Thoracic aorta (tissue), 2 donors: ENCODE measurements around the gene DNAH17. TPM values are rescaled to one million over a fixed set of nuclear protein-coding genes. Genes with fewer than 3 reads are reported as not detected.

Source experiments
- ATAC-seq: fragments of 150-250 bp; one replicate; pipeline ENCODE4 v1.8.0; 2017; ENCODE audit warnings: low read depth; ENCODE audit not compliant: insufficient number of reproducible peaks, low FRiP score
- DNase-seq: peaks from one replicate; pipeline ENCODE4 v3.0.0-alpha.2; 2020; ENCODE audit warnings: low spot score
- H3K27ac ChIP-seq, 2 donors: fragments of 200-600 bp; sonication (generic); 1 replicate in 1 of 2; 2 replicates in 1 of 2; pipeline ENCODE4 v1.5.1; 2016; ENCODE audit warnings: mild to moderate bottlenecking in 2 of 2, moderate library complexity in 2 of 2
- H3K27me3 ChIP-seq: fragments of 200-600 bp; sonication (generic); replicated peaks from 2 replicates; pipeline ENCODE4 v1.6.0; 2016; ENCODE audit warnings: mild to moderate bottlenecking; ENCODE audit not compliant: insufficient read depth
- H3K36me3 ChIP-seq: fragments of 200-600 bp; sonication (generic); one replicate; pipeline ENCODE4 v1.5.1; 2016
- H3K4me1 ChIP-seq, 2 donors: fragments of 200-600 bp; sonication (generic); 1 replicate in 1 of 2; 2 replicates in 1 of 2; pipeline versions ENCODE4 v1.5.1 to v1.6.0; 2016; ENCODE audit warnings: low read depth in 2 of 2, mild to moderate bottlenecking in 1 of 2; ENCODE audit not compliant: control insufficient read depth in 1 of 2
- H3K4me3 ChIP-seq: fragments of 200-600 bp; sonication (generic); 2 replicates; pipeline ENCODE4 v1.5.1; 2016; ENCODE audit warnings: mild to moderate bottlenecking
- H3K9me3 ChIP-seq: fragments of 200-600 bp; sonication (generic); 2 replicates; pipeline ENCODE4 v1.5.1; 2016
- total RNA-seq, 2 donors: library from RNA; depleted of rRNA; stranded (reverse); fragments of >200 nt; gene quantifications; one replicate each; pipeline versions ENCODE4 v1.1.0 to v1.2.3, GENCODE V29; 2016
- TF ChIP-seq, protein P1 (sequence below): fragments of 200-600 bp; sonication (generic); IDR thresholded peaks from one replicate; pipeline ENCODE4 v1.5.1; 2019; ENCODE audit warnings: antibody characterized with exemption

The DNAH17 gene
- total RNA-seq, 2 donors from 2014 or later, result 0.14 TPM

DNA sequence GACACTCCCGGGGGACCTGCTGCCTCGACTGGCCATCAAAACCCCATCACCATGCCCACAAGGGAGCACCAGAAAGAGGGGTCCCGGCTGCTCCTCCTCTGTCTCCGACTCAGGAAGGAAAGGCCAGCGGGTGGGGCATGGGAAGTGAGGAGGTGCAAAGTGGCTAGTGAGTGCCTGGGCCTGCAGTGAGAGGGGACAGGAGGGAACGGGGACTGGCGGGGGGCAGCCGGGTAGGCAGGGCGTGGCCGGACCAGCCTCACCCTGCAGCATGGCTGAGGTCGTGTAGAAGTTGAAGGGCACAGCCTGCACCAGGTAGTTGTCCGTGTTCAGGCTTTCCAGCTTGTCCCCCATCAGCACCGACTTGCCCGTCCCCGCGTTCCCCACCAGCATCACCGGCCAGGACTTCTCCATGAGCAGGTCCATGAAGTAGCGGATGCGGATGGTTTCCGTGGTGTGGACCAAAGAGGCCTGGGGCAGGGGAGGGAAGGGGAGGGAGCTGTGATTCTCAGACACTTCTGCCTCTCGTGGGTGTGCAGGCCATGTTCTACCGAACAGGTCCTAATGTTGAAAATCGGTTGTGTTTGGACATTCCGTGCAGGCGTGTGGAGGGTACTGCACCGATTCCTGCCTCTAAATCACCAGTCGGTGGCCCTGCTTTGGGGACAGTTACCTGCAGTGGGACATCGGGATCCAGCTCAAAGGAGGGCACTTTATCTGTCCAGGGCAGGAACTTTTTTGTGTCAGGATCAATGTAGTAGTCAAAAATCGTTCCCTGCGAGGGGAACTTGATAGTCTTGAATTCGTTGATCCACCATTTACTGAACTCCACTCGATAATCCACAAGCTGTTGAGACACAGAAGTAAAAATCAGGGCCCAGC, 91.7 kb downstream of the DNAH17 start:
- no peak for DNase-seq
- Histone ChIP-seq H3K4me3 (no peak overlapping the region), H3K36me3 (no peaks in the 10 kb centered on the region), H3K27ac (no peak overlapping the region), H3K4me1 (no peaks in the 10 kb centered on the region), H3K27me3 (no peaks in the 10 kb centered on the region), H3K9me3 (no peaks in the 10 kb centered on the region)
- ATAC-seq, result no peak
- TF ChIP-seq, protein P1, sequence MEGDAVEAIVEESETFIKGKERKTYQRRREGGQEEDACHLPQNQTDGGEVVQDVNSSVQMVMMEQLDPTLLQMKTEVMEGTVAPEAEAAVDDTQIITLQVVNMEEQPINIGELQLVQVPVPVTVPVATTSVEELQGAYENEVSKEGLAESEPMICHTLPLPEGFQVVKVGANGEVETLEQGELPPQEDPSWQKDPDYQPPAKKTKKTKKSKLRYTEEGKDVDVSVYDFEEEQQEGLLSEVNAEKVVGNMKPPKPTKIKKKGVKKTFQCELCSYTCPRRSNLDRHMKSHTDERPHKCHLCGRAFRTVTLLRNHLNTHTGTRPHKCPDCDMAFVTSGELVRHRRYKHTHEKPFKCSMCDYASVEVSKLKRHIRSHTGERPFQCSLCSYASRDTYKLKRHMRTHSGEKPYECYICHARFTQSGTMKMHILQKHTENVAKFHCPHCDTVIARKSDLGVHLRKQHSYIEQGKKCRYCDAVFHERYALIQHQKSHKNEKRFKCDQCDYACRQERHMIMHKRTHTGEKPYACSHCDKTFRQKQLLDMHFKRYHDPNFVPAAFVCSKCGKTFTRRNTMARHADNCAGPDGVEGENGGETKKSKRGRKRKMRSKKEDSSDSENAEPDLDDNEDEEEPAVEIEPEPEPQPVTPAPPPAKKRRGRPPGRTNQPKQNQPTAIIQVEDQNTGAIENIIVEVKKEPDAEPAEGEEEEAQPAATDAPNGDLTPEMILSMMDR, result no peak

DNA sequence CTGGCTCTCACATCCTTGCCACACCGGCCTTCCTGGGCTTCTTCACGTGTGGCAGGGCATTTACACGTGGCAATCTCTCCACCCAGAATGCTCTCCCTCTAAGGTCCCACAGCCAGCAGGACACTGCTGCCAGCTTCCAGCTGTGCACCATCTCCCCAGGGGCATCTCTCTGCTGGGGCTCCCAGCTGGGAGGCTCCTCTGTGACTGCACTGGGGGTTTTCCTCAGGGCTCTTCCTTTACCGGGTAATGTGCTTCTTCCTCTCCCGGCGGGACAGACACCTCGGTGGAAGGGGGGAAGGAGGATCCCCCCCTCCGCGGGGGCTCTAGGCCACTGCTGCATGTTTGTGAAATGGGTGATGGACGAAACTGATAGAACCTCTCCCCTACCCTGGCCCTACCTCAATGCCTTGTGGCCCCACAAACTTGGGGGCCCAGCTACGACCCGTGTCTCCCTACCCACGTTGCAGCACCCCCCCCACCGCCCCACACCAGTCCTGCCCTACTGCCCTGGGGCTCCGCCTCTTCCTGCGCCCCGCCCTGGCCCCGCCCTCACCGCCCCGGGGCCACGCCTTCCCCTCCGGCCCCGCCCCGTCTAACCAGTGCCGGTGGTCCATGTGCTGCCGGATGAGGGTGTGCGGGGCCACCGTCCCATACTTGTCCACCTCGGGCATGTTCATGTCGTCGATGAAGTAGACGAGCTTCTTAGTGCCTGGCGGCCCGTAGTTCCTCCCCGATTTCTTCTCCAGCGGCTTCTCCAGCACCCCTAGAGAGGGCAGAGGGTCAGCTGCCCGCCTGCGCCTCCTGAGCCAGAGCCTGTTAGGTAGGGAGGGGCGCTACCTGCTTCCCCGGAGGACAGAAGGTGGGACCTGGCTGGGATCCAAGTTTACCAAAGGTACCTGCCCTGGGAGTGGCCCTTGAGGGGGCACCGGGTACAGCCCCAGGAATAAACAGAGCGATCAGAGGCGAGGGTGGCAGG, 92.6 kb downstream of the DNAH17 start:
- no peaks in the 10 kb centered on the region for H3K9me3 ChIP-seq
- no peak overlapping the region for H3K27ac ChIP-seq
- H3K27me3 ChIP-seq, result no peaks in the 10 kb centered on the region
- no peaks in the 10 kb centered on the region for H3K4me1 ChIP-seq
- H3K36me3 ChIP-seq, result no peaks in the 10 kb centered on the region
- peak overlapping the region; percentile 26 for H3K4me3 ChIP-seq
- TF ChIP-seq, protein P1, result no peak
- no peak for DNase-seq
- no peak for ATAC-seq

DNA sequence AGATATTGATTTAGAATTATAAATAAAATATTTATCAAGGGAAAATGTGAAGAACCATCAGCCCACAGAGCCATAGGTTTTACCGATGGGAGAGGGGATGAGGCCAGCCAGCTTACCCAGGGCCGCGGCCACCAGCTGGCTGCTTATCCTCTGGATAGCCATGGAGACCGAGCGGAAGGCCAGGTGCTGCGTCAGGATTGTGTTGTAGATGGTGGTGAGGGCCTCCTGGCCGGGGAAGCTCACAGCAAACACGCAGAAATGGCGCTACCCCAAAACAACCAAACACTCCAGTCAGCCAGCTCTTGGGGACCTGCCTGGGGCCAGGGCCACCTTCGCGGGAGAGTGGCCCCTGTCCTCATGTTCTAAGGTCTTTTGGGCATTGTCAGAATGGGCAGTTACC, 97.8 kb downstream of the DNAH17 start:
- H3K4me1 ChIP-seq, result no peaks in the 10 kb centered on the region
- H3K9me3 ChIP-seq, result no peaks in the 10 kb centered on the region
- H3K36me3 ChIP-seq, result no peaks in the 10 kb centered on the region
- ATAC-seq (no peak), DNase-seq (no peak)
- H3K4me3 ChIP-seq, result no peak overlapping the region
- TF ChIP-seq, protein P1, result no peak
- no peaks in the 10 kb centered on the region for H3K27me3 ChIP-seq
- no peak overlapping the region for H3K27ac ChIP-seq

DNA sequence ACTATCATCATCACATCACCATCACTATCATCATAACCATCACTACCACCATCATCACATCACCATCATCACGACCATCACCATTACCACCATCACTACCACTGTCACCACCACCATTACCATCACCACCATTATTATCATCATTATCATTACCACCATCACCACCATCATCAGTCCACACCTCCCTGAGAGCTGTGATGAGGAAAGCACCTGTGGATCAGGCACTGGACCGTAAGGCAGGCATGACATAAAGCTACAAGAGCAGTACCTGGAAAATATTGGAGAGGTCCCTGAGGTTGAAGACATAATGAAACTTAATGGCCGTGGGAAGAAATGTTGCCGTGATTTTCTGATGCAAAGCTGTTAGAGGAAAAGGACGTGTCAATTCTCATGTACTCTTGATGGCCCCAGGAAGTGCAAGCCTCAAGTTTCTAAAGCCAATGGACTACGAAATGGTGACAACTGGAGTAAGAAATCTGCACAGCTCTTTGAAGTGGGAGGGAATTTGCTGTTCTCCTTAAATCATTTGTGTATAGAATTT, 98.4 kb downstream of the DNAH17 start:
- TF ChIP-seq, protein P1, result no peak
- Histone ChIP-seq H3K36me3 (no peaks in the 10 kb centered on the region), H3K4me3 (no peak overlapping the region), H3K9me3 (no peaks in the 10 kb centered on the region), H3K27me3 (no peaks in the 10 kb centered on the region), H3K4me1 (no peaks in the 10 kb centered on the region), H3K27ac (no peak overlapping the region)
- ATAC-seq (no peak), DNase-seq (no peak)
